Psoas muscle (tissue), 8 donors: ENCODE measurements around the gene TPP1. TPM values are rescaled to one million over a fixed set of nuclear protein-coding genes. Genes with fewer than 3 reads are reported as not detected.

Source experiments
- ATAC-seq, 4 donors: fragments of 200-7000 bp; cut with Tn5 transposase; one replicate each; pipeline ENCODE4 v1.9.1; 2020; ENCODE audit warnings: moderate library complexity in 3 of 4, mild to moderate bottlenecking in 2 of 4
- DNase-seq, 2 donors: peaks; one replicate each; pipeline ENCODE4 v3.0.0-alpha.2; 2020
- H3K27ac ChIP-seq: fragments of 200-600 bp; one replicate; pipeline ENCODE4 v1.8.0; 2022
- H3K27me3 ChIP-seq, 3 donors: fragments of 200-600 bp in 1 of 3; one replicate each; pipeline versions ENCODE4 v1.6.1 to v1.8.0; 2013 to 2022; ENCODE audit warnings: low read length in 2 of 3, mild to moderate bottlenecking in 2 of 3, moderate library complexity in 1 of 3; ENCODE audit not compliant: insufficient read depth in 3 of 3
- H3K36me3 ChIP-seq, 2 donors: fragments of 200-600 bp in 1 of 2; one replicate each; pipeline versions ENCODE4 v1.6.1 to v1.8.0; 2013 to 2022; ENCODE audit warnings: low read depth in 1 of 2, mild to moderate bottlenecking in 1 of 2, moderate library complexity in 1 of 2; ENCODE audit not compliant: insufficient read depth in 1 of 2
- H3K4me1 ChIP-seq: fragments of 200-600 bp; one replicate; pipeline ENCODE4 v1.8.0; 2022
- H3K4me3 ChIP-seq: fragments of 200-600 bp; one replicate; pipeline ENCODE4 v1.8.0; 2022; ENCODE audit warnings: mild to moderate bottlenecking
- H3K9me3 ChIP-seq: fragments of 200-600 bp; one replicate; pipeline ENCODE4 v1.8.0; 2022
- WGBS, 3 donors: extraction: QIAGEN DNeasy Blood & Tissue Kit; methylation state at CpG; one replicate each; pipeline versions ENCODE4 v1.1.6 to v1.1.7; 2013; 5-methylcytosine and 5-hydroxymethylcytosine counted together
- intact Hi-C, 2 donors: fragments of 100-400 bp; cut with DNase I; formaldehyde crosslinking; loops; one replicate each; pipeline versions ENCODE4 v1.11.0 to v1.14.2; 2022
- polyA plus RNA-seq, 3 donors: library from polyadenylated mRNA; stranded (reverse); fragments of 200-250 nt; gene quantifications; one replicate each; pipeline ENCODE4 v1.2.3, GENCODE V29; 2013
- total RNA-seq, 4 donors: library from RNA; stranded (reverse); fragmentation: NEBNext Ultra II Directional in 2 of 4; extraction: Animal tissue kit (Norgen Biotek cat#: 25700) in 2 of 4; gene quantifications; one replicate each; pipeline versions ENCODE4 v1.2.1 to v1.2.4, GENCODE V29; 2021 to 2023
- TF ChIP-seq, protein P1 (sequence below): fragments of 200-600 bp; IDR thresholded peaks from one replicate; pipeline ENCODE4 v1.8.0; 2022; ENCODE audit warnings: antibody characterized with exemption
- donor health status: healthy with polysubstance abuse.
- donor health status: DM: no; HTN: no; CAD: no; lungs with moderate emphysema.
- donor health status: Bipolar disorder and iron deficiency.
- donor health status: healthy.
- donor health status: DM: yes; HTN: yes; CAD: no.
- donor health status: DM: no; HTN: no; CAD: no.
- donor health status: DM: no; HTN: no; CAD: no.
- donor health status: DM: yes; HTN: yes; CAD: no.

TPP1 gene
- total and polyA plus RNA-seq, 7 donors, result 11.8 to 50.2 (median 30.0) TPM

DNA sequence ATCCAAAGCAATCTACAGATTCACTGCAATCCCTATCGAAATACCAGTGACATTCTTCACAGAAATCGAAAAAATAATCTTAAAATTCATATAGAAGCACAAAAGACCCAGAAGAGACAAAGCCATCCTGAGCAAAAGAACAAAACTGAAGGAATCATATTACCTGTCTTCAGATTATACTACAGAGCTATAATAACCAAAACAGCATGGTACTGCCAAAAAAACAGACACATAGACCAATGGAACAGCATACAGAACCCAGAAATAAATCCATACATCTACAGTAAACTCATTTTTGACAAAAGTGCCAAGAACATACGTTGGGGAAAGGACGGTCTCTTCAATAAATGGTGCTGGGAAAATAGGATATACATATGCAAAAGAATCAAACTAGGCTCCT lies 34.7 kb downstream of the TPP1 start:
- TF ChIP-seq, protein P1, sequence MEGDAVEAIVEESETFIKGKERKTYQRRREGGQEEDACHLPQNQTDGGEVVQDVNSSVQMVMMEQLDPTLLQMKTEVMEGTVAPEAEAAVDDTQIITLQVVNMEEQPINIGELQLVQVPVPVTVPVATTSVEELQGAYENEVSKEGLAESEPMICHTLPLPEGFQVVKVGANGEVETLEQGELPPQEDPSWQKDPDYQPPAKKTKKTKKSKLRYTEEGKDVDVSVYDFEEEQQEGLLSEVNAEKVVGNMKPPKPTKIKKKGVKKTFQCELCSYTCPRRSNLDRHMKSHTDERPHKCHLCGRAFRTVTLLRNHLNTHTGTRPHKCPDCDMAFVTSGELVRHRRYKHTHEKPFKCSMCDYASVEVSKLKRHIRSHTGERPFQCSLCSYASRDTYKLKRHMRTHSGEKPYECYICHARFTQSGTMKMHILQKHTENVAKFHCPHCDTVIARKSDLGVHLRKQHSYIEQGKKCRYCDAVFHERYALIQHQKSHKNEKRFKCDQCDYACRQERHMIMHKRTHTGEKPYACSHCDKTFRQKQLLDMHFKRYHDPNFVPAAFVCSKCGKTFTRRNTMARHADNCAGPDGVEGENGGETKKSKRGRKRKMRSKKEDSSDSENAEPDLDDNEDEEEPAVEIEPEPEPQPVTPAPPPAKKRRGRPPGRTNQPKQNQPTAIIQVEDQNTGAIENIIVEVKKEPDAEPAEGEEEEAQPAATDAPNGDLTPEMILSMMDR, result no peak

GRCh38 chr11:6583584-6583983 lies 35.6 kb downstream of the TPP1 start:
- ATAC-seq, result no peak
- Histone ChIP-seq H3K27ac (no peak overlapping the region), H3K9me3 (peaks cover 15% of the 10 kb centered on the region), H3K4me3 (no peak overlapping the region), H3K27me3 (no peaks in the 10 kb centered on the region), H3K36me3 (no peaks in the 10 kb centered on the region), H3K4me1 (peaks cover 6% of the 10 kb centered on the region)
- intact Hi-C loops, result no loop called here
- DNase-seq, result no peak
- WGBS, 3 donors, result 88 to 94% (median 88%) methylated on average over 1 of the region's 1 CpG
- TF ChIP-seq, protein P1, result no peak

More for the DNA sequence above, 34.7 kb downstream of the TPP1 start:
- Histone ChIP-seq H3K4me3 (no peak overlapping the region), H3K9me3 (peaks cover 15% of the 10 kb centered on the region), H3K27me3 (no peaks in the 10 kb centered on the region), H3K27ac (no peak overlapping the region), H3K36me3 (peaks cover 0 to 4% of the 10 kb centered on the region in 2 donors), H3K4me1 (peaks cover 6% of the 10 kb centered on the region)
- no peak for ATAC-seq
- WGBS, 3 donors, result 93 to 99% (median 95%) methylated on average over 4 of the region's 4 CpGs
- DNase-seq, result no peak
- intact Hi-C loops, result no loop called here

DNA sequence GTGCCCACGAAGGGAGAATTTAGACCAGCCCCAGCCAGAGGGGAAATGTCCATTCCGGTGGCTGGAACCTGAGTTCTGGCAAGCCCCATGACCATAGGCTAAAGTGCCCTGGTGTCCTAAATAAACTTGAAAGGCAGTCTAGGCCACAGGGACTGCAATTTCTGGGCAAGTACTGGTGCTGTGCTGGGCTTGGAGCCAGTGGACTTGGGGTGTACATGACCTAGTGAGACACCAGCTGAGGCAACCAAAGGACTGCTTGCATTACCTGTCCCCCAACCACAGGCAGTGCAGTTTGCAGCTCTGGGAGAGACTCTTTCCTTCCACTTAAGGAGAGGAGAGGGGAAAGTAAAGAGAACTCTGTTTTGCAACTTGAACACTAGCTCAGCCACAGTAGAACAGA lies 39.5 kb downstream of the TPP1 start:
- Histone ChIP-seq H3K4me3 (no peak overlapping the region), H3K4me1 (peaks cover 5% of the 10 kb centered on the region), H3K27ac (no peak overlapping the region), H3K9me3 (peaks cover 12% of the 10 kb centered on the region), H3K36me3 (no peaks in the 10 kb centered on the region), H3K27me3 (no peaks in the 10 kb centered on the region)
- TF ChIP-seq, protein P1, result no peak
- WGBS, 3 donors, result 40 to 59% (median 41%) methylated on average over 2 of the region's 2 CpGs
- ATAC-seq (no peak), DNase-seq (no peak)
- intact Hi-C loops, result no loop called here

DNA sequence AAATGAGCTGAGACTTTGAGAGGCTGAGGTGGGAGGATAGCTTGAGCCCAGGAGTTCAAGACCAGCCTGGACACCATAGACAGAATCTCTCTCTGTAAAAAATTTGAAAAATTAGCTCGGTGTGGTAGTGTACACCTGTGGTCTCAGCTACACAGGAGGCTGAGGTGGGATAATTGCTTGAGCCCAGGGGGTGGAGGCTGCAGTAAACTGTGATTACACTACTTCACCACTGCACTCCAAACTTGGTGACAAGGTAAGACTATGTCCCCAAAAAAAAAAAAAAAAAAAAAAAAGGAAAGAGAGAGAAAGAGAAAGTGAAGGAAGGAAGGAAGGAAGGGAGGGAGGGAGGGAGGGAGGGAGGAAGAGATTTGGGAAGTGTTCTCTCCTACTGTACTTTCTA lies 41.1 kb downstream of the TPP1 start:
- H3K4me1 ChIP-seq, result peaks cover 5% of the 10 kb centered on the region
- DNase-seq (no peak), ATAC-seq (no peak)
- H3K27ac ChIP-seq, result no peak overlapping the region
- 86 to 90% (median 89%) methylated on average over 1 of the region's 1 CpG for WGBS, 3 donors
- intact Hi-C loops, result no loop called here
- H3K36me3 ChIP-seq, result no peaks in the 10 kb centered on the region
- TF ChIP-seq, protein P1, result no peak
- H3K4me3 ChIP-seq, result no peak overlapping the region
- no peaks in the 10 kb centered on the region for H3K27me3 ChIP-seq
- H3K9me3 ChIP-seq, result no peaks in the 10 kb centered on the region
